HepG2 (cell line): ENCODE results near the gene PARK7. TPM values are rescaled to one million over a fixed set of nuclear protein-coding genes. Genes with fewer than 3 reads are reported as not detected.

Experiments
- ATAC-seq: fragments of 200-7000 bp; cut with Tn5 transposase; 3 replicates; pipeline ENCODE4 v1.9.1; 2020; ENCODE audit warnings: mild to moderate bottlenecking, moderate library complexity
- BruUV-seq: library from RNA; stranded (reverse); fragments of 400-500 nt; replicated peaks from 2 replicates; lab custom pipeline; 2021; lab: Mats Ljungman, UMichigan
- CTCF ChIA-PET: fragments of 300-600 bp; formaldehyde crosslinking; extraction: SDS; loops from one replicate; lab custom pipeline; 2021; ENCODE audit warnings: low total read pairs, inconsistent platforms, low intra/inter-chr PET ratio; lab: Yijun Ruan, JAX
- POLR2A ChIA-PET: fragments of 350-600 bp; sonication (Branson Sonifier 250); formaldehyde crosslinking; loops from one replicate; lab custom pipeline; 2020; ENCODE audit warnings: antibody characterized with exemption, inconsistent platforms; lab: Yijun Ruan, JAX
- DNase-seq: peaks from one replicate; pipeline ENCODE4 v3.0.0-alpha.2; 2015; ENCODE audit warnings: low spot score
- FAIRE-seq: peaks from 3 replicates; lab custom pipeline; 2011; peaks lifted over from hg19 to GRCh38; lab: Jason Lieb, UNC
- H2AFZ ChIP-seq: one replicate; pipeline ENCODE4 v1.6.1; 2011; ENCODE audit warnings: low read length, inconsistent platforms
- H3K27ac ChIP-seq: fragments of 300-600 bp; 3 replicates; pipeline ENCODE4 v1.8.0; 2011; ENCODE audit warnings: mixed run types, mild to moderate bottlenecking, mixed read lengths, low read length, inconsistent platforms; ENCODE audit not compliant: insufficient read depth; ENCODE audit errors: extremely low read length
- H3K27me3 ChIP-seq, 2 experiments: fragments of 200-600 bp in 1 of 2; 2 replicates in 1 of 2; 3 replicates in 1 of 2; pipeline versions ENCODE4 v1.6.0 to v1.8.0; 2011; ENCODE audit warnings: low read length in 2 of 2, mild to moderate bottlenecking in 2 of 2, moderate library complexity in 2 of 2, inconsistent platforms in 1 of 2; ENCODE audit not compliant: insufficient read depth in 2 of 2, control insufficient read depth in 1 of 2
- H3K36me3 ChIP-seq, 2 experiments: fragments of 200-600 bp in 1 of 2; replicated peaks in 1 of 2; 2 replicates in 1 of 2; 3 replicates in 1 of 2; pipeline versions ENCODE4 v1.5.1 to v1.8.0; 2011; ENCODE audit warnings: low read length in 2 of 2, inconsistent platforms in 1 of 2; ENCODE audit not compliant: insufficient read depth in 2 of 2, control insufficient read depth in 1 of 2
- H3K4me1 ChIP-seq: 2 replicates; pipeline ENCODE4 v1.5.1; 2012; ENCODE audit warnings: low read length, inconsistent platforms; ENCODE audit not compliant: insufficient read depth
- H3K4me2 ChIP-seq: 2 replicates; pipeline ENCODE4 v1.6.0; 2011; ENCODE audit warnings: low read depth, low read length, inconsistent platforms
- H3K4me3 ChIP-seq, 3 experiments: fragments of 200-600 bp in 1 of 3; sonication (generic), shearing (Covaris generic) in 1 of 3; replicated peaks in 1 of 3; 2 replicates each; pipeline ENCODE4 v1.5.1; 2011 to 2016; ENCODE audit warnings: low read length in 3 of 3, inconsistent platforms in 2 of 3, low read depth in 2 of 3, mild to moderate bottlenecking in 2 of 3, control low read depth in 1 of 3, mixed read lengths in 1 of 3; ENCODE audit not compliant: insufficient read depth in 1 of 3
- H3K79me2 ChIP-seq: one replicate; pipeline ENCODE4 v1.6.1; 2011; ENCODE audit warnings: low read length, inconsistent platforms; ENCODE audit not compliant: insufficient read depth
- H3K9ac ChIP-seq: 2 replicates; pipeline ENCODE4 v1.6.0; 2011; ENCODE audit warnings: mild to moderate bottlenecking, low read depth, low read length, inconsistent platforms; ENCODE audit not compliant: insufficient read depth
- H3K9me3 ChIP-seq: 2 replicates; pipeline ENCODE4 v1.5.1; 2012; ENCODE audit warnings: mild to moderate bottlenecking, low read length
- H4K20me1 ChIP-seq: 2 replicates; pipeline ENCODE4 v1.6.0; 2011; ENCODE audit warnings: inconsistent platforms, mild to moderate bottlenecking, low read length, moderate library complexity; ENCODE audit not compliant: insufficient read depth
- FOXA3 ChIP-seq: IDR thresholded peaks from 2 replicates; pipeline ENCODE4 v1.6.1; 2016; ENCODE audit warnings: missing genetic modification reagents, missing compliant biosample characterization
- MIXL1 ChIP-seq: IDR thresholded peaks from 2 replicates; pipeline ENCODE4 v1.6.1; 2016
- RARA ChIP-seq: IDR thresholded peaks from 2 replicates; pipeline ENCODE4 v1.6.1; 2016; ENCODE audit warnings: missing genetic modification reagents, missing compliant biosample characterization
- RCOR2 ChIP-seq: IDR thresholded peaks from 2 replicates; pipeline ENCODE4 v1.6.1; 2016; ENCODE audit warnings: missing biosample characterization, missing genetic modification reagents
- SMC3 ChIP-seq: IDR thresholded peaks from 2 replicates; pipeline ENCODE4 v1.6.1; 2011; ENCODE audit warnings: low read length, improper control_type of control experiment
- STAG1 ChIP-seq: sonication (generic); formaldehyde crosslinking; IDR thresholded peaks from 2 replicates; pipeline ENCODE4 v1.4.0; 2020; ENCODE audit warnings: missing genetic modification reagents
- WGBS: methylation state at CpG from one replicate; pipeline ENCODE4 v1.1.6; 2017; ENCODE audit warnings: low lambda C conversion rate; 5-methylcytosine and 5-hydroxymethylcytosine counted together
- in situ Hi-C: cut with HindIII; loops from 2 replicates; pipeline ENCODE4 v1.10.0; 2017; ENCODE audit warnings: low pct_unique_long_range_greater_than_20kb; ENCODE audit not compliant: extremely low pct_ligation_motif_present
- intact Hi-C: fragments of 100-400 bp; cut with micrococcal nuclease; formaldehyde crosslinking; loops from one replicate; pipeline ENCODE4 v1.10.0; 2022; ENCODE audit not compliant: unreplicated experiment
- polyA plus RNA-seq, 8 experiments: library from polyadenylated mRNA; depleted of rRNA in 3 of 8; stranded (reverse) in 7 of 8; unstranded in 1 of 8; fragments of >200 nt; fragmentation: Illumina TruSeq in 4 of 8; extraction: Trizol in 4 of 8; gene quantifications; 2 replicates each; pipeline versions ENCODE4 v1.2.1 to v1.2.3, GENCODE V29; 2011 to 2016; ENCODE audit warnings: low read depth in 4 of 8, missing spikeins in 1 of 8, mixed read lengths in 1 of 8; ENCODE audit not compliant: insufficient read depth in 1 of 8
- total RNA-seq, 5 experiments: library from RNA; depleted of rRNA; stranded (reverse); fragments of >200 nt; fragmentation: Illumina TruSeq; extraction: Trizol; gene quantifications; 2 replicates each; pipeline ENCODE4 v1.2.3, GENCODE V29; 2016; ENCODE audit warnings: low read depth in 1 of 5
- TF ChIP-seq, protein P1 (sequence below): IDR thresholded peaks from 2 replicates; pipeline ENCODE4 v1.6.1; 2016; ENCODE audit warnings: missing compliant biosample characterization, missing genetic modification reagents, borderline replicate concordance
- TF ChIP-seq, protein P2 (sequence below): IDR thresholded peaks from 2 replicates; pipeline ENCODE4 v1.4.0; 2020; ENCODE audit warnings: mild to moderate bottlenecking, missing genetic modification reagents
- TF ChIP-seq, protein P3 (sequence below): sonication (generic); formaldehyde crosslinking; IDR thresholded peaks from 2 replicates; pipeline ENCODE4 v1.5.0; 2020; ENCODE audit warnings: mild to moderate bottlenecking, missing genetic modification reagents, moderate library complexity
- TF ChIP-seq, protein P4 (sequence below): sonication (generic); formaldehyde crosslinking; IDR thresholded peaks from 2 replicates; pipeline ENCODE4 v1.9.0; 2022; ENCODE audit warnings: low read depth, missing genetic modification reagents

PARK7 gene
- total and polyA plus RNA-seq, 2 of the 13 experiments (the other 11 are each of a cell fraction or from before 2014, with no cell fraction given) = 212 to 296 TPM

DNA sequence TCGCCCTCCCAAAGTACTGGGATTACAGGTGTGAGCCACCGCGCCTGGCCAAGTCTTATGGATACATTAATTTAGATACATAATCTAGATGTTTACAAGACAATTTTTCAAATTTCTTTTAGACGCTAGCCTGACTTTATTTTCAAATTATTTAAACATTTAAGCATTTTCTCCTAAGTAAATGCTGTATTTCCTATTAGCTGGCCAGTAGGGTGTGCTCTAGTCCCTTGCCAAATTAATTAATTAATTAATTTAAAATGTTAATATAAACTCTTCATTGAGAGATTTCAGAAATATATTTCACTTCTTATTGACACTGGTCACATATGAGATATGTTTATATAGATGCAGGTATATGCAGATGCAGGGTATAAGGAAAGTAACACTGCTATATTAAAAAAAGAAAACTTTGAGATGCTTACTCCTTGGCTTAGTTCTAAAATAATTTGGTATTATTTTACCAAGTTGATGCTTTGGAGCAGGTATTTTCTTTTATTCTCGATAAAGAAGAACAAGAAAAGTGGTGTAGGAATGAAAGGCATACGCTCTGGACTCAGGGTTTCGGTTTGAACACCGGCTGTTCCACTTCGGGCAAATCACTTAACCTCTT, 69.8 kb downstream of the PARK7 start:
- H3K79me2 ChIP-seq = peaks cover 22% of the 10 kb centered on the region
- no peak overlapping the region for H2AFZ ChIP-seq
- FAIRE-seq (no peak), ATAC-seq (no peak), DNase-seq (no peak)
- intact Hi-C loops (loop anchor here (1.0 kb wide), 1 partner anchor 283 kb away; no protein-coding TSS in a partner anchor), in situ Hi-C loops (loop anchor here (25.0 kb wide), 1 partner anchor 106 kb away; no protein-coding TSS in a partner anchor)
- no peak overlapping the region for H3K4me2 ChIP-seq
- CTCF ChIA-PET = interaction anchor here (2.6 kb wide), 1 partner anchor 283 kb away, joined by 14 read pairs; no protein-coding TSS in a partner anchor
- TF ChIP-seq, protein P1, sequence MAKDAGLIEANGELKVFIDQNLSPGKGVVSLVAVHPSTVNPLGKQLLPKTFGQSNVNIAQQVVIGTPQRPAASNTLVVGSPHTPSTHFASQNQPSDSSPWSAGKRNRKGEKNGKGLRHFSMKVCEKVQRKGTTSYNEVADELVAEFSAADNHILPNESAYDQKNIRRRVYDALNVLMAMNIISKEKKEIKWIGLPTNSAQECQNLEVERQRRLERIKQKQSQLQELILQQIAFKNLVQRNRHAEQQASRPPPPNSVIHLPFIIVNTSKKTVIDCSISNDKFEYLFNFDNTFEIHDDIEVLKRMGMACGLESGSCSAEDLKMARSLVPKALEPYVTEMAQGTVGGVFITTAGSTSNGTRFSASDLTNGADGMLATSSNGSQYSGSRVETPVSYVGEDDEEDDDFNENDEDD (CRISPR knock-in tag) = no peak
- TF ChIP-seq MIXL1 (CRISPR knock-in tag) (0 out of 2 replicates have a peak, but pooled peaks have one; percentile 43), RARA (CRISPR knock-in tag) (no peak), RCOR2 (CRISPR knock-in tag) (0 out of 2 replicates have a peak, but pooled peaks have one; percentile 31), STAG1 (CRISPR knock-in tag) (peak; percentile 62), FOXA3 (no peak), SMC3 (peak; percentile 48; the same call in 1 of the 2 replicates)
- TF ChIP-seq, protein P2, sequence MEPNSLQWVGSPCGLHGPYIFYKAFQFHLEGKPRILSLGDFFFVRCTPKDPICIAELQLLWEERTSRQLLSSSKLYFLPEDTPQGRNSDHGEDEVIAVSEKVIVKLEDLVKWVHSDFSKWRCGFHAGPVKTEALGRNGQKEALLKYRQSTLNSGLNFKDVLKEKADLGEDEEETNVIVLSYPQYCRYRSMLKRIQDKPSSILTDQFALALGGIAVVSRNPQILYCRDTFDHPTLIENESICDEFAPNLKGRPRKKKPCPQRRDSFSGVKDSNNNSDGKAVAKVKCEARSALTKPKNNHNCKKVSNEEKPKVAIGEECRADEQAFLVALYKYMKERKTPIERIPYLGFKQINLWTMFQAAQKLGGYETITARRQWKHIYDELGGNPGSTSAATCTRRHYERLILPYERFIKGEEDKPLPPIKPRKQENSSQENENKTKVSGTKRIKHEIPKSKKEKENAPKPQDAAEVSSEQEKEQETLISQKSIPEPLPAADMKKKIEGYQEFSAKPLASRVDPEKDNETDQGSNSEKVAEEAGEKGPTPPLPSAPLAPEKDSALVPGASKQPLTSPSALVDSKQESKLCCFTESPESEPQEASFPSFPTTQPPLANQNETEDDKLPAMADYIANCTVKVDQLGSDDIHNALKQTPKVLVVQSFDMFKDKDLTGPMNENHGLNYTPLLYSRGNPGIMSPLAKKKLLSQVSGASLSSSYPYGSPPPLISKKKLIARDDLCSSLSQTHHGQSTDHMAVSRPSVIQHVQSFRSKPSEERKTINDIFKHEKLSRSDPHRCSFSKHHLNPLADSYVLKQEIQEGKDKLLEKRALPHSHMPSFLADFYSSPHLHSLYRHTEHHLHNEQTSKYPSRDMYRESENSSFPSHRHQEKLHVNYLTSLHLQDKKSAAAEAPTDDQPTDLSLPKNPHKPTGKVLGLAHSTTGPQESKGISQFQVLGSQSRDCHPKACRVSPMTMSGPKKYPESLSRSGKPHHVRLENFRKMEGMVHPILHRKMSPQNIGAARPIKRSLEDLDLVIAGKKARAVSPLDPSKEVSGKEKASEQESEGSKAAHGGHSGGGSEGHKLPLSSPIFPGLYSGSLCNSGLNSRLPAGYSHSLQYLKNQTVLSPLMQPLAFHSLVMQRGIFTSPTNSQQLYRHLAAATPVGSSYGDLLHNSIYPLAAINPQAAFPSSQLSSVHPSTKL (CRISPR knock-in tag) = no peak
- TF ChIP-seq, protein P3, sequence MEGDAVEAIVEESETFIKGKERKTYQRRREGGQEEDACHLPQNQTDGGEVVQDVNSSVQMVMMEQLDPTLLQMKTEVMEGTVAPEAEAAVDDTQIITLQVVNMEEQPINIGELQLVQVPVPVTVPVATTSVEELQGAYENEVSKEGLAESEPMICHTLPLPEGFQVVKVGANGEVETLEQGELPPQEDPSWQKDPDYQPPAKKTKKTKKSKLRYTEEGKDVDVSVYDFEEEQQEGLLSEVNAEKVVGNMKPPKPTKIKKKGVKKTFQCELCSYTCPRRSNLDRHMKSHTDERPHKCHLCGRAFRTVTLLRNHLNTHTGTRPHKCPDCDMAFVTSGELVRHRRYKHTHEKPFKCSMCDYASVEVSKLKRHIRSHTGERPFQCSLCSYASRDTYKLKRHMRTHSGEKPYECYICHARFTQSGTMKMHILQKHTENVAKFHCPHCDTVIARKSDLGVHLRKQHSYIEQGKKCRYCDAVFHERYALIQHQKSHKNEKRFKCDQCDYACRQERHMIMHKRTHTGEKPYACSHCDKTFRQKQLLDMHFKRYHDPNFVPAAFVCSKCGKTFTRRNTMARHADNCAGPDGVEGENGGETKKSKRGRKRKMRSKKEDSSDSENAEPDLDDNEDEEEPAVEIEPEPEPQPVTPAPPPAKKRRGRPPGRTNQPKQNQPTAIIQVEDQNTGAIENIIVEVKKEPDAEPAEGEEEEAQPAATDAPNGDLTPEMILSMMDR (CRISPR knock-in tag) = peak; percentile 40
- TF ChIP-seq, protein P4, sequence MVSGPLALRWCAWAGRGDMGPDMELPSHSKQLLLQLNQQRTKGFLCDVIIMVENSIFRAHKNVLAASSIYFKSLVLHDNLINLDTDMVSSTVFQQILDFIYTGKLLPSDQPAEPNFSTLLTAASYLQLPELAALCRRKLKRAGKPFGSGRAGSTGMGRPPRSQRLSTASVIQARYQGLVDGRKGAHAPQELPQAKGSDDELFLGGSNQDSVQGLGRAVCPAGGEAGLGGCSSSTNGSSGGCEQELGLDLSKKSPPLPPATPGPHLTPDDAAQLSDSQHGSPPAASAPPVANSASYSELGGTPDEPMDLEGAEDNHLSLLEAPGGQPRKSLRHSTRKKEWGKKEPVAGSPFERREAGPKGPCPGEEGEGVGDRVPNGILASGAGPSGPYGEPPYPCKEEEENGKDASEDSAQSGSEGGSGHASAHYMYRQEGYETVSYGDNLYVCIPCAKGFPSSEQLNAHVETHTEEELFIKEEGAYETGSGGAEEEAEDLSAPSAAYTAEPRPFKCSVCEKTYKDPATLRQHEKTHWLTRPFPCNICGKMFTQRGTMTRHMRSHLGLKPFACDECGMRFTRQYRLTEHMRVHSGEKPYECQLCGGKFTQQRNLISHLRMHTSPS = no peak
- no peaks in the 10 kb centered on the region for H3K9me3 ChIP-seq
- no peak overlapping the region for H3K4me3 ChIP-seq
- 88% methylated on average over 9 of the region's 9 CpGs for WGBS
- H3K36me3 ChIP-seq = no peaks in the 10 kb centered on the region
- no peak overlapping the region for H3K9ac ChIP-seq
- POLR2A ChIA-PET = interaction anchor here (1.3 to 2.1 kb wide), 3 partner anchors 9 to 123 kb away, joined by 3 to 7 read pairs (median 4); no protein-coding TSS in a partner anchor
- no peaks in the 10 kb centered on the region for H4K20me1 ChIP-seq
- no TSS peak for BruUV-seq
- peaks cover 0 to 5% of the 10 kb centered on the region in 2 experiments; a peak in 1 of 5 replicates for H3K27me3 ChIP-seq
- H3K27ac ChIP-seq = no peak overlapping the region
- peaks cover 49% of the 10 kb centered on the region for H3K4me1 ChIP-seq
